ENCODE results near the gene NKX1-1. TPM values are rescaled to one million over a fixed set of nuclear protein-coding genes. Genes with fewer than 3 reads are reported as not detected.

NKX1-1 gene
- polyA plus RNA-seq, 1 donor (not counting 4 experiments of a cell fraction or from before 2014, with no cell fraction given) = not detected

GRCh38 chr4:1398681-1399507, 7.3 kb downstream of the NKX1-1 start:
- H2AFZ ChIP-seq (ENCODE audit: control insufficient read depth, low read length) = no peak overlapping the region
- no peak overlapping the region for H3K27ac ChIP-seq (ENCODE audit: control insufficient read depth, insufficient read depth, low read length)
- H3K79me2 ChIP-seq (ENCODE audit: control insufficient read depth, insufficient read depth, low read length) = no peaks in the 10 kb centered on the region
- no peaks in the 10 kb centered on the region for H3K9me1 ChIP-seq (ENCODE audit: control insufficient read depth, extremely low read depth, insufficient read depth, low read length)
- DNase-seq (ENCODE audit: low read depth, low spot score) (no peak), FAIRE-seq (no peak)
- no peaks in the 10 kb centered on the region for H3K4me1 ChIP-seq (ENCODE audit: control insufficient read depth, extremely low read depth, insufficient read depth, low read length)
- no peaks in the 10 kb centered on the region for H3K36me3 ChIP-seq (ENCODE audit: control insufficient read depth in 2 of 2, extremely low read depth in 1 of 2, insufficient read depth in 2 of 2, low read length in 2 of 2)
- no peak overlapping the region for H3K4me3 ChIP-seq (ENCODE audit: control insufficient read depth in 2 of 3, extremely low read depth in 1 of 3, insufficient read depth in 2 of 3, low read depth in 1 of 3, low read length in 3 of 3)
- dilution Hi-C loops (cut with MboI; ENCODE audit: extremely low pct_ligation_motif_present, low sequenced_read_pairs) = no loop called here
- H3K4me2 ChIP-seq (ENCODE audit: control insufficient read depth, extremely low read depth, insufficient read depth, low read depth, low read length) = no peak overlapping the region
- TF ChIP-seq, protein P1, sequence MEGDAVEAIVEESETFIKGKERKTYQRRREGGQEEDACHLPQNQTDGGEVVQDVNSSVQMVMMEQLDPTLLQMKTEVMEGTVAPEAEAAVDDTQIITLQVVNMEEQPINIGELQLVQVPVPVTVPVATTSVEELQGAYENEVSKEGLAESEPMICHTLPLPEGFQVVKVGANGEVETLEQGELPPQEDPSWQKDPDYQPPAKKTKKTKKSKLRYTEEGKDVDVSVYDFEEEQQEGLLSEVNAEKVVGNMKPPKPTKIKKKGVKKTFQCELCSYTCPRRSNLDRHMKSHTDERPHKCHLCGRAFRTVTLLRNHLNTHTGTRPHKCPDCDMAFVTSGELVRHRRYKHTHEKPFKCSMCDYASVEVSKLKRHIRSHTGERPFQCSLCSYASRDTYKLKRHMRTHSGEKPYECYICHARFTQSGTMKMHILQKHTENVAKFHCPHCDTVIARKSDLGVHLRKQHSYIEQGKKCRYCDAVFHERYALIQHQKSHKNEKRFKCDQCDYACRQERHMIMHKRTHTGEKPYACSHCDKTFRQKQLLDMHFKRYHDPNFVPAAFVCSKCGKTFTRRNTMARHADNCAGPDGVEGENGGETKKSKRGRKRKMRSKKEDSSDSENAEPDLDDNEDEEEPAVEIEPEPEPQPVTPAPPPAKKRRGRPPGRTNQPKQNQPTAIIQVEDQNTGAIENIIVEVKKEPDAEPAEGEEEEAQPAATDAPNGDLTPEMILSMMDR (optimal IDR thresholded peaks at IDR 0.05 in 1 of 3, IDR thresholded peaks at IDR 0.05 in 1 of 3, conservative IDR thresholded peaks at IDR 0.05 in 1 of 3; ENCODE audit: extremely low read depth in 1 of 3, insufficient read depth in 2 of 3, low read length in 3 of 3) = no peak
- no peak for TF ChIP-seq EZH2 (IDR thresholded peaks at IDR 0.05; ENCODE audit: low read length)
- H3K27me3 ChIP-seq (ENCODE audit: control insufficient read depth, extremely low read depth, insufficient read depth, low read length) = peaks cover 39% of the 10 kb centered on the region
- no peaks in the 10 kb centered on the region for H4K20me1 ChIP-seq (ENCODE audit: control insufficient read depth, extremely low read depth, insufficient read depth, low read length)
- H3K9me3 ChIP-seq (ENCODE audit: control insufficient read depth, low read depth, low read length) = peaks cover 10% of the 10 kb centered on the region
- no peak overlapping the region for H3K9ac ChIP-seq (ENCODE audit: control insufficient read depth, extremely low read depth, insufficient read depth, low read length)

DNA sequence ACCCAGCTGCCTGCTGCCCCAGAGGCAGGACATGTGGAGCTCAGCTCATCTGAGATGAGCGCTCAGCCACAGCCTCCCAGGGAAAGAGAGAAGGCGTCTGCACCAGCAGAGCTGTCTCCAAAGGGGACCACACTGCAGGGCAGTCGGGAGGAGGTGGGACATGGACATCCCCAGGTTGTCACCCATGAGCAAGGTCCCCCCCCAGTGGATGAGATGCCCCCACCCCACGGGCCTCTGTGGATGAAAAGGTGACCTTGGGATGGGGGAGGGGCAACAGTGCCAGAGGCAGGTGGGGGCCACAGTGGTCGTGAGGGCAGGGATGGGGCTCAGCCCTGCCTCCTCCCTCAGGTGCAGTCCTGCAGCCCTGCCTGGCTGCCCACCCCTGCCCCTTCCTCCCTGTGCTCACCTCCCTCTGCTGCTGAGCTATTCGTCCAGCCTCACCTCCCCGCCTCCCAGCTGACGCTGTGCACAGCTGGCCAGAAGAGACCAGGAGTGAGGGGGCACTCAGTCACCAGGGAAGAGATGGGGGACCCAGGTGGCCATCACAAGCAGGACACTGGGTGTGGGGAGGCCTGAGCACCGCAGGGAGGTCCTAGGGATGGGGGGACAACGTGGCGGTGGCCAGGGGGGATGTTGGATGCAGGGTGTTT, 9.3 kb downstream of the NKX1-1 start:
- dilution Hi-C loops (cut with MboI; ENCODE audit: extremely low pct_ligation_motif_present, low sequenced_read_pairs) = no loop called here
- DNase-seq (ENCODE audit: low read depth, low spot score) (no peak), FAIRE-seq (no peak)
- Histone ChIP-seq H3K79me2 (ENCODE audit: control insufficient read depth, insufficient read depth, low read length) (no peaks in the 10 kb centered on the region), H3K9me1 (ENCODE audit: control insufficient read depth, extremely low read depth, insufficient read depth, low read length) (no peaks in the 10 kb centered on the region), H3K27ac (ENCODE audit: control insufficient read depth, insufficient read depth, low read length) (no peak overlapping the region), H3K9me3 (ENCODE audit: control insufficient read depth, low read depth, low read length) (peaks cover 10% of the 10 kb centered on the region), H3K9ac (ENCODE audit: control insufficient read depth, extremely low read depth, insufficient read depth, low read length) (no peak overlapping the region), H3K4me1 (ENCODE audit: control insufficient read depth, extremely low read depth, insufficient read depth, low read length) (no peaks in the 10 kb centered on the region), H3K4me3 (ENCODE audit: control insufficient read depth in 2 of 3, extremely low read depth in 1 of 3, insufficient read depth in 2 of 3, low read depth in 1 of 3, low read length in 3 of 3) (no peak overlapping the region), H2AFZ (ENCODE audit: control insufficient read depth, low read length) (no peak overlapping the region), H3K36me3 (ENCODE audit: control insufficient read depth in 2 of 2, extremely low read depth in 1 of 2, insufficient read depth in 2 of 2, low read length in 2 of 2) (peaks cover 0 to 2% of the 10 kb centered on the region in 2 experiments), H3K4me2 (ENCODE audit: control insufficient read depth, extremely low read depth, insufficient read depth, low read depth, low read length) (no peak overlapping the region), H3K27me3 (ENCODE audit: control insufficient read depth, extremely low read depth, insufficient read depth, low read length) (peaks cover 20% of the 10 kb centered on the region), H4K20me1 (ENCODE audit: control insufficient read depth, extremely low read depth, insufficient read depth, low read length) (no peaks in the 10 kb centered on the region)
- TF ChIP-seq EZH2 (IDR thresholded peaks at IDR 0.05; ENCODE audit: low read length) = no peak
- TF ChIP-seq, protein P1 (optimal IDR thresholded peaks at IDR 0.05 in 1 of 3, IDR thresholded peaks at IDR 0.05 in 1 of 3, conservative IDR thresholded peaks at IDR 0.05 in 1 of 3; ENCODE audit: extremely low read depth in 1 of 3, insufficient read depth in 2 of 3, low read length in 3 of 3) = no peak
